IPS DF 6.9 (cell line): ENCODE data around the gene IRF8.

Experiments
- DNase-seq: peaks from one replicate; pipeline ENCODE4 v3.0.0-alpha.2; 2013; ENCODE audit warnings: low read depth, low spot score
- H3K27ac ChIP-seq: one replicate; pipeline ENCODE4 v1.5.1; 2013; ENCODE audit warnings: low read length, control low read depth
- H3K27me3 ChIP-seq: 2 replicates; pipeline ENCODE4 v1.6.1; 2013; ENCODE audit warnings: mild to moderate bottlenecking, low read length; ENCODE audit not compliant: control insufficient read depth, insufficient read depth
- H3K36me3 ChIP-seq: 2 replicates; pipeline ENCODE4 v1.6.1; 2013; ENCODE audit warnings: low read length; ENCODE audit not compliant: control insufficient read depth, insufficient read depth
- H3K4me1 ChIP-seq: 2 replicates; pipeline ENCODE4 v1.6.1; 2013; ENCODE audit warnings: low read length; ENCODE audit not compliant: control insufficient read depth, insufficient read depth
- H3K4me3 ChIP-seq: 2 replicates; pipeline ENCODE4 v1.5.1; 2013; ENCODE audit warnings: mild to moderate bottlenecking, low read length
- H3K9me3 ChIP-seq: 2 replicates; pipeline ENCODE4 v1.6.1; 2013; ENCODE audit warnings: low read length, inconsistent platforms; ENCODE audit not compliant: control insufficient read depth, insufficient read depth
- whole genome bisulfite sequencing: extraction: QIAGEN DNeasy Blood & Tissue Kit; methylation state at CpG from one replicate; pipeline ENCODE4 v1.1.7; 2013; ENCODE audit warnings: mixed read lengths, missing lambda C conversion rate; ENCODE audit not compliant: insufficient read length, insufficient coverage; 5-methylcytosine and 5-hydroxymethylcytosine counted together

The IRF8 gene

DNA sequence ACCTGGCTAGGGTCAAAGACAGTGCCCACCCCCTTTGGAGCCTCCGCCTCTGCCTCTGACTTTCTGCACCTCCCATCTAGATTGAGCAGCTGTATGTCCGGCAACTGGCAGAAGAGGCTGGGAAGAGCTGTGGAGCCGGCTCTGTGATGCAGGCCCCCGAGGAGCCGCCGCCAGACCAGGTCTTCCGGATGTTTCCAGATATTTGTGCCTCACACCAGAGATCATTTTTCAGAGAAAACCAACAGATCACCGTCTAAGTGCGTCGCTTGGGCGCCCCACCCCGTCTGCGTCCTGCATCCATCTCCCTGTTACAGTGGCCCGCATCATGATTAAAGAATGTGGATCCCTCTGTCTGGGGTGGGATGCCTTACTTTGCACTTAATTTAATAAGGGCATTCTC is 22.1 kb downstream of the IRF8 start:
- no peak overlapping the region for H3K4me3 ChIP-seq
- H3K9me3 ChIP-seq = no peaks in the 10 kb centered on the region
- H3K4me1 ChIP-seq = no peaks in the 10 kb centered on the region
- H3K27ac ChIP-seq = no peak overlapping the region
- WGBS = no CpG with 5 or more reads among the region's 14 CpGs
- H3K27me3 ChIP-seq = no peaks in the 10 kb centered on the region
- no peak for DNase-seq
- H3K36me3 ChIP-seq = no peaks in the 10 kb centered on the region

DNA sequence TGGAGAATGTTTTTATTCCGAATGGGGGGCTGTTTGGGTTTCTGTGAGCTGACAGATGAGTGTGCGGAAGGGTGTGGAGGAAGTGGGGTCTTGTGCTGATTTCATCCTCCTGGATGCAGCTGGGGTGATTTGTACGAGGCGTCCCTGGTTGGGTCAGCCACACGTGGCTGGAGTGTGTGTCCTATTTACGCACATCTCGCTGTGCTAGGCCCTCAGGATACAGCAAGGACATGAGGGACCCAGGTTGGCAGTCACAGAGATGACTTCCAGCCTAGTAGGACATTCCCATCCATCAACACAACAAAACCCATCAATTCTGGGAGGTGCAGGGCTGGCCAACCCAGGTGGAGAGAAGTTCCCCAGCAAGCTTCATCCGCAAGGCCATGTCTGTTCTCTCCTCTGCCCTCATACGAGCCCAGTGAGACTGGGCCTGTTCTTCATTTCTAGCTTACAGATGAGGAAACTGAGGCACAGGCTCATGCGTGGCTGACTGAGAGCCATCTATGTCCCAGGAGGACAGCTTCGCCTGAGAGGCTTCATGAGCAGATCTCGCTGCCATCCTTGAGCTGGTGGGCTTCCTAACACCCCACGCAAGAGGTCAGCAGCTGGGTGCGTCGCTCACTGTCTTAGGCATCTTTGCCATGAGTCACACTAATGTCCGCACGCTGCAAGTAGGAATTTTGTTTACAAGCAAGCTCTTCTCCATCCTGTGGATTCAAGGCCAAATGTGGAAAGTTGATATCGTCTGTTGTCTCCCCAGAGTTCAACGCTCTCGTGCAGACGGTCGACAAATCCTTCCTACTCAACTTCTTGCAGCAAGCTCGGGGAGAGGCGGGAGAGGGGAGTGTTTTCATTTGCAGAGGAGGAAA is 24.4 kb downstream of the IRF8 start:
- WGBS = no CpG with 5 or more reads among the region's 24 CpGs
- DNase-seq = no peak

DNA sequence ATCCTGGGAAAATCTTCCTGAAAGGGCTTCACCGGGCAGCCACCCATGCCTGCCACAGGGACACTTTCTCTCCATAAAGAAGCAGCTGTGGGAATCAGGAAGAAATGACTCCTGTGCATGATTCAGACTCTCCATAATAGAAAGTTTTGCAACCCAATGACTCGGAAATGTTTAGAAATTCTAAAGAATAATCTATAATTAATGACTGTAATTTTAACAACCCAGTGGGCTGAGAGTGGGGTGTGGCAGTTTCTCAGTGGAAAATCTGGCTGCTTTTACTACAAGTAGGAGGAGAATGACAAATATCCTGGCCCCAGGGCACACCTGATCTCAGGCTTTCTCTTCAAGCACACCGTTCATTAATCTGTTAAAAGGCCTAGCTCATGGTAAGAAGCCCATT is 25.7 kb downstream of the IRF8 start:
- Histone ChIP-seq H3K36me3 (no peaks in the 10 kb centered on the region), H3K4me3 (no peak overlapping the region), H3K27me3 (no peaks in the 10 kb centered on the region), H3K27ac (no peak overlapping the region), H3K9me3 (no peaks in the 10 kb centered on the region), H3K4me1 (no peaks in the 10 kb centered on the region)
- no peak for DNase-seq
- no CpG with 5 or more reads among the region's 3 CpGs for WGBS

More for the DNA sequence above, 24.4 kb downstream of the IRF8 start:
- Histone ChIP-seq H3K27me3 (no peaks in the 10 kb centered on the region), H3K9me3 (no peaks in the 10 kb centered on the region), H3K4me3 (no peak overlapping the region), H3K36me3 (no peaks in the 10 kb centered on the region), H3K4me1 (no peaks in the 10 kb centered on the region), H3K27ac (no peak overlapping the region)

DNA sequence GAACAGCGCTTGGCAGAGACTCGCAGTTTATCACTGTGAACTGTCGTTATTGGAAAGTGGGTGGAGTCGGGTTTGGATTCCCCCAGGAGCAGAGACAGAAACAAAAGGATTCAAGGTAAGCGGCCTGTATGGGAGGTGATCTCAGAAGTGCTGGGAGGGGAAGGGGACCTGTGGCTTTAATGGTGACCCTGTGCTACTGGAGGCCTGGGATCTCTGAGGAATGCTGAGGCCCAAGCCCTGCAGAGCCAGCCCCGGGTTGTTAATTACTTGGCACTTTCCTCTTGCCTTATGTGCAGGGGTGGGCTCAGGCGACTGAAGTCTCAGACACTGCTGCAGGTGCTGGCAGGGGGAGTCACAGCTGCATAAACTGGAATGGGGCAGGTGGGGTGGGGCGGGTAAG is 27.4 kb downstream of the IRF8 start:
- Histone ChIP-seq H3K9me3 (no peaks in the 10 kb centered on the region), H3K4me1 (no peaks in the 10 kb centered on the region), H3K36me3 (no peaks in the 10 kb centered on the region), H3K4me3 (no peak overlapping the region), H3K27ac (no peak overlapping the region), H3K27me3 (no peaks in the 10 kb centered on the region)
- DNase-seq = no peak
- no CpG with 5 or more reads among the region's 8 CpGs for WGBS

DNA sequence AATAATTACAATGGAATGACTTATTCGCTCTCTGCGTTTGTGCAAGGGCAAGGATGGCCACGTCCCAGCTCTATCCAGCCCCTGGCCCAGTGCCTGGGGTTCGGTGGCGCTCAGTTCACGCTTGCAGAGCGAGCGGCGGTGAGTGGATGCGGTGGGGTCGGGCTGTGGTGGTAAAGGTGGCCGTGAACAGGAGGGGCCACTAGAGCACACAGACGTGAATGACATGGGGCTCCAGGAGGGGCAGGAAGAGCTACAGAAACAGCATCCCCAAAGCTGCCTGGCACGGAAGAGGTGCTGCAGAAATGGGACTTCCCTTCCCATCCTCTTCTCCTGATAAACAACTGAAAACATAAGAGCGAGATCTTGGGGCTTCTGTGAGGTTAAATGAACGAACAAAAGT is 28.4 kb downstream of the IRF8 start:
- no peak for DNase-seq
- H3K9me3 ChIP-seq = no peaks in the 10 kb centered on the region
- H3K27me3 ChIP-seq = no peaks in the 10 kb centered on the region
- no peaks in the 10 kb centered on the region for H3K4me1 ChIP-seq
- no peak overlapping the region for H3K27ac ChIP-seq
- no peak overlapping the region for H3K4me3 ChIP-seq
- H3K36me3 ChIP-seq = no peaks in the 10 kb centered on the region
- WGBS = no CpG with 5 or more reads among the region's 16 CpGs

DNA sequence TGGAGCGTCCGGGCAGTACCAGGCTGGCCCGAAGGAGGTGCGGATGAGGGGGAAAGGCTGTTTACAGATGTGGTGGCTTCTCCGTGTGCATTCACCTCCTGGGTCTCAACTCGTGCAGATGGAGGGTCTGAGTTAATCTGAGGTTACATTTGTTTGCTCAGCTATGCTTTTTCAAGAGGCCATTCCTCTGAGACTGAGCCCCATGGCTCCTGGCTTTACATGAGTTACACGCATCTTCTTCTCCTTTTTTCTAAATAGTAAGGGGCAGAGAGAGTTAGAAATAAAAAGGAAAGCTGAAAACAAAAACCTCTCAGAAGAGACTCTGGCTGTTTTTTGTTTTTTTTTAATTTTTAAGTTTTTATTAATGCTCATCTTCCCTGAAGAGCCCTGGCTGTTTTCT is 29.0 kb downstream of the IRF8 start:
- Histone ChIP-seq H3K27ac (no peak overlapping the region), H3K9me3 (no peaks in the 10 kb centered on the region), H3K4me1 (no peaks in the 10 kb centered on the region), H3K36me3 (no peaks in the 10 kb centered on the region), H3K4me3 (no peak overlapping the region), H3K27me3 (no peaks in the 10 kb centered on the region)
- no CpG with 5 or more reads among the region's 7 CpGs for WGBS
- no peak for DNase-seq

DNA sequence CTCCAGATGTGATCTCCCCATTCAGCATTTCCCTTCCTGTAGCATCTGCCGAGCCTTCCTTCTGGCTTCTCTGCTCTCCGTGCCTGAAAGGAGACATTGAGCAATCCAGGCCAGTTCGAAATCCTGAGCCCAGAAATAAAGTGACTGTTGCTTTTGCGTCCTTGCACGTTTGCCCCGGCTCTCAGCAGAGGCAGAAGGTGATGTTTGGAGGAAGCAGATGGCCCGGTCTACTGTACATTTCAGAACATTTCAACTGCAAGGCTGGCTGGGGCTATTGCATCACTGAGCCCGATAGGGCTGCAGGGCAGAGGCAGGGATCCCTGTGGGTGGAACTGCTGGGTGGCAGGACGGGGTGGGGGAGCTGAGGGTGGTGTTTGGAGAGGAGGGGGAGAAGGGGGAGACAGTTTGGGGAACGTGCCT is 29.4 kb downstream of the IRF8 start:
- no peak for DNase-seq
- Histone ChIP-seq H3K36me3 (no peaks in the 10 kb centered on the region), H3K4me3 (no peak overlapping the region), H3K4me1 (no peaks in the 10 kb centered on the region), H3K9me3 (no peaks in the 10 kb centered on the region), H3K27me3 (no peaks in the 10 kb centered on the region), H3K27ac (no peak overlapping the region)
- WGBS = no CpG with 5 or more reads among the region's 10 CpGs

DNA sequence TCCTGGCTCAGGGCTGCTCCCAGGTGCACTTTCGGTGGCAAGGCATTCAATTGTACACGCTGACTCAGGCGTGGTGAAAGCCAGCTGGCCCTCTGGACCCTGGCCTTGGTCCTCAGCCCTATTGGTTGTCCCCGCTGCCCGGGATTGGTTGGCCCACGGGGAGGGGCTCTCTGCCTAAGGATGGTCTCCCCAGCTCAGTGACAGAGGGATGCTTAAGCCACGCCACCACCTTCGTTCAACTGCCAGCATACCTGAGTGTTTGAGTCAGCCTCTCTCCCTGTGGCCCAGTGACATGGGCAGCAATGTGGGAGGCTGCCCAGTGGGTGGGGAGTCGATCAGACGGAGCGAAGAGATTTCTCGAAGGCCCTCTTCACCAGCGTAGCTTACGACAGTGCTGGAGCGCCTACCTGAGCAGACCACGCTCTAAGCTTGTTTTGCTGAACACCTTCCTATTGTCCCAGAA is 30.3 kb downstream of the IRF8 start:
- H3K36me3 ChIP-seq = no peaks in the 10 kb centered on the region

DNA sequence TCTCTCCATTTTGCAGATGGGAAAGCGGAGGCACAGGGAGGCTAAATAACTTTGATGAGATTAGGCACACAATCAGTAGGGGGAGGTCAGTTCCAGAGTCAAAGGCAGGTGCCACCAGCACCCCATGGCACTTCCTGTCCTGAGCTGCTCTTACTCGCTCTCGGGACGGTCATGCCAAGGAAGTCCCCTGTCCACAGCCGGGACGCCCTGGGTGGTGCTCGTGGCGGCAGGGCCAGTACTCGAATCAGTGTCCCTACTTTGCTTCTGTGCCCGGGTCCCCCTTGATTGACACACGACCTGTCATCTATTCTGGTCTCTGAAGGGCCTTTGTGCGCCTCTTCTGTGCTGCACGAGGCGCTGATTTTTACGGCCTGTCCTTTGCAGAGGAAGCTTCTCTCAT is 31.3 kb downstream of the IRF8 start:
- H3K27me3 ChIP-seq = no peaks in the 10 kb centered on the region

More for the DNA sequence above, 30.3 kb downstream of the IRF8 start:
- H3K9me3 ChIP-seq = no peaks in the 10 kb centered on the region
- H3K4me3 ChIP-seq = no peak overlapping the region
- no peaks in the 10 kb centered on the region for H3K27me3 ChIP-seq
- WGBS = no CpG with 5 or more reads among the region's 16 CpGs
- H3K4me1 ChIP-seq = no peaks in the 10 kb centered on the region
- DNase-seq = no peak
- H3K27ac ChIP-seq = no peak overlapping the region

DNA sequence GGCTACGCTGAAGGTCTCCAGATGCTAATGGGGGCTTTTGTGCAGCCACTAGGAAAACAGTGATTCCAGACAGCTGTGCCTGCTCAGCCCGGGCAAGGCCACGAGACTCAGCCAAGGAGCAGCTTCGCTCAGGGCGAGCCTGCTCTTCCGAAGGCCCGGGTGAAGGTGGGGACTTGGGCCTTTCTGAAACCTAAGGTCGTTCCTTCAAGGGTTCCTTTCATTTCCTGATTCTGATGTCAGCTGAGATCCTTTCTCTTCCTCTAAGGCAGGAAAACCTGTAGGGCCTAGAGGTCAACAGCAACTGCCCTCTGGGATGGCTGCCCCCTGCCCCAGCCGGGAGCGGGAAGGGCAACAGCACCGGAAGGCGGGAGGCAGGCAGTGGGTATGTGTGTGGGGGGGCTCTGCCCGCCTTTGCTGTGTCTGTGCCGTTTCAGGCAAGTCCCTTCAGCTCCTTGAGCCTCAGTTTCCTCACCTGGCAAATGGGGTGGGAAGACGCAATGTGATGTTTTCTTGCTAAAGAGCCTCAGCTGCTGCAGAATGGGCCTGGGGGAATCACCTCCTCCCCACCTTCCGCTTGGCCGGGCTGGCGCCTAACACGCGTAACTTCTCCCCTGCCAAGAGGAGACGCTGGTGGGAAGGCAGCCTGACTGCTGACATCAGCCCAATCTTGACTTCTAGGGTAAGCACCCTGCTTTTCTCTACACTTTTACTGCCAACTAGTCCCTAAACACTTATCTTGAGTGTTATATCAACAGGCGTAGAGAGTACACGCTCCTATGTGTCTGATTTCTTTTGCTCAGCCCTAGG is 32.8 kb downstream of the IRF8 start:
- no peaks in the 10 kb centered on the region for H3K4me1 ChIP-seq
- H3K9me3 ChIP-seq = no peaks in the 10 kb centered on the region
- WGBS = no CpG with 5 or more reads among the region's 23 CpGs
- no peak for DNase-seq
- H3K27ac ChIP-seq = no peak overlapping the region
- no peak overlapping the region for H3K4me3 ChIP-seq
- H3K27me3 ChIP-seq = no peaks in the 10 kb centered on the region
- no peaks in the 10 kb centered on the region for H3K36me3 ChIP-seq

More for the DNA sequence above, 31.3 kb downstream of the IRF8 start:
- Histone ChIP-seq H3K36me3 (no peaks in the 10 kb centered on the region), H3K4me1 (no peaks in the 10 kb centered on the region), H3K27ac (no peak overlapping the region), H3K4me3 (no peak overlapping the region), H3K9me3 (no peaks in the 10 kb centered on the region)
- no peak for DNase-seq
- WGBS = no CpG with 5 or more reads among the region's 15 CpGs
